ENCODE measurements around the gene SCUBE1. TPM values are rescaled to one million over a fixed set of nuclear protein-coding genes. Genes with fewer than 3 reads are reported as not detected.

SCUBE1 gene
- total and polyA plus RNA-seq, 2 donors (not counting 3 experiments of a cell fraction or from before 2014, with no cell fraction given) = 0.07 TPM; not detected in 1

- Histone ChIP-seq H4K20me1 (replicated peaks; ENCODE audit: control insufficient read depth, extremely low read depth, insufficient read depth, low read length) (no peaks in the 10 kb centered on the region), H3K36me3 (ENCODE audit: control insufficient read depth in 2 of 2, extremely low read depth in 1 of 2, insufficient read depth in 2 of 2, low read length in 2 of 2) (no peaks in the 10 kb centered on the region), H3K27ac (ENCODE audit: insufficient read depth, low read depth, low read length) (no peak overlapping the region), H3K4me1 (ENCODE audit: control insufficient read depth, extremely low read depth, insufficient read depth, low read length) (no peaks in the 10 kb centered on the region), H3K9me3 (replicated peaks; ENCODE audit: control insufficient read depth, insufficient read depth, low read length) (no peaks in the 10 kb centered on the region), H3K4me2 (ENCODE audit: insufficient read depth, low read length) (no peak overlapping the region), H3K79me2 (ENCODE audit: control insufficient read depth, insufficient read depth, low read length) (no peaks in the 10 kb centered on the region), H2AFZ (ENCODE audit: low read depth, low read length) (no peak overlapping the region), H3K9me1 (replicated peaks; ENCODE audit: control insufficient read depth, extremely low read depth, insufficient read depth, low read length) (no peaks in the 10 kb centered on the region), H3K27me3 (ENCODE audit: control insufficient read depth in 2 of 2, insufficient read depth in 2 of 2, low read length in 2 of 2) (peaks cover 13 to 15% of the 10 kb centered on the region in 2 experiments), H3K9ac (replicated peaks; ENCODE audit: extremely low read depth, insufficient read depth, low read length) (no peak overlapping the region), H3K4me3 (replicated peaks in 1 of 3; ENCODE audit: insufficient read depth in 1 of 3, low read depth in 1 of 3, low read length in 3 of 3) (no peak overlapping the region)
- BruUV-seq (replicated peaks) = no TSS peak
- intact Hi-C loops (cut with micrococcal nuclease) = no loop called here
- dilution Hi-C loops (cut with MboI; ENCODE audit: extremely low pct_ligation_motif_present, low sequenced_read_pairs) = no loop called here
- DNase-seq (ENCODE audit: low read depth, low spot score) (no peak), FAIRE-seq (no peak)
- ChIA-PET POLR2A (no interaction called here), CTCF (interaction anchor here (2.6 kb wide), 1 partner anchor 9 kb away, joined by 18 read pairs; no protein-coding TSS in a partner anchor)
- no peak for TF ChIP-seq FOS (IDR thresholded peaks at IDR 0.05; ENCODE audit: borderline replicate concordance, insufficient read depth, low read length)
- no peak for TF ChIP-seq EZH2 (IDR thresholded peaks at IDR 0.05; ENCODE audit: borderline replicate concordance, low read depth, low read length, severe bottlenecking)
- TF ChIP-seq MAX (IDR thresholded peaks at IDR 0.05; ENCODE audit: insufficient read depth, insufficient read length) = no peak
- no peak for TF ChIP-seq POLR2AphosphoS5 (IDR thresholded peaks at IDR 0.05; ENCODE audit: insufficient read depth, low read depth, low read length)
- no peak for TF ChIP-seq GATA2 (IDR thresholded peaks at IDR 0.05; ENCODE audit: insufficient read depth, insufficient read length, low read depth, low read length)
- no peak for TF ChIP-seq CTCF (IDR thresholded peaks at IDR 0.05; ENCODE audit: extremely low read depth in 1 of 2, insufficient read depth in 1 of 2, low read depth in 1 of 2, low read length in 2 of 2)
- TF ChIP-seq MYC (IDR thresholded peaks at IDR 0.05; ENCODE audit: low read depth, low read length) = no peak
- TF ChIP-seq JUN (IDR thresholded peaks at IDR 0.05; ENCODE audit: borderline replicate concordance, insufficient read depth, insufficient read length, low read depth) = no peak
- TF ChIP-seq POLR2A (IDR thresholded peaks at IDR 0.05; ENCODE audit: low read depth, low read length) = no peak
These were observed 5.2 kb downstream of the SCUBE1 start for GRCh38 chr22:43337946-43338345.

All from endothelial cell of umbilical vein (primary cell).